ENCODE results near the gene OR6N1. TPM values are rescaled to one million over a fixed set of nuclear protein-coding genes. Genes with fewer than 3 reads are reported as not detected.

The OR6N1 gene
- total and polyA plus RNA-seq, 8 donors: not detected

- no peak for DNase-seq
- Histone ChIP-seq H3K36me3 (no peaks in the 10 kb centered on the region), H3K27ac (no peak overlapping the region), H3K4me3 (no peak overlapping the region), H3K4me1 (no peaks in the 10 kb centered on the region), H3K9me3 (no peaks in the 10 kb centered on the region), H3K27me3 (no peaks in the 10 kb centered on the region)
- 79 to 91% (median 86%) methylated on average over 4 to 9 of the region's 9 CpGs for WGBS, 5 donors
- intact Hi-C loops (cut with DNase I; ENCODE audit: low total_unique reads): no loop called here
- TF ChIP-seq POLR2AphosphoS5 (IDR thresholded peaks at IDR 0.05): no peak
- no peak for TF ChIP-seq EP300 (IDR thresholded peaks at IDR 0.05)
These were observed 19.8 kb downstream of the OR6N1 start for GRCh38 chr1:158752155-158752712.

- Histone ChIP-seq H3K4me1 (no peaks in the 10 kb centered on the region), H3K9me3 (no peaks in the 10 kb centered on the region), H3K36me3 (no peaks in the 10 kb centered on the region), H3K27me3 (no peaks in the 10 kb centered on the region), H3K4me3 (no peak overlapping the region), H3K27ac (no peak overlapping the region)
- intact Hi-C loops (cut with DNase I; ENCODE audit: low total_unique reads): no loop called here
- DNase-seq: no peak
- TF ChIP-seq POLR2AphosphoS5 (IDR thresholded peaks at IDR 0.05): no peak
- TF ChIP-seq CTCF (IDR thresholded peaks at IDR 0.05): no peak
- no peak for TF ChIP-seq POLR2A (IDR thresholded peaks at IDR 0.05)
- TF ChIP-seq EP300 (IDR thresholded peaks at IDR 0.05): no peak
These were observed 36.1 kb downstream of the OR6N1 start for GRCh38 chr1:158735848-158736247.

GRCh38 chr1:158732524-158732923, 39.5 kb downstream of the OR6N1 start:
- DNase-seq: no peak
- no peak overlapping the region for H3K4me3 ChIP-seq
- intact Hi-C loops (cut with DNase I; ENCODE audit: low total_unique reads): no loop called here
- H3K36me3 ChIP-seq: no peaks in the 10 kb centered on the region
- no peaks in the 10 kb centered on the region for H3K9me3 ChIP-seq
- no peaks in the 10 kb centered on the region for H3K27me3 ChIP-seq
- WGBS, 5 donors: 58 to 69% (median 61%) methylated on average over 2 of the region's 2 CpGs
- no peak overlapping the region for H3K27ac ChIP-seq
- TF ChIP-seq EP300 (IDR thresholded peaks at IDR 0.05) (no peak), POLR2AphosphoS5 (IDR thresholded peaks at IDR 0.05) (no peak), CTCF (IDR thresholded peaks at IDR 0.05) (no peak), POLR2A (IDR thresholded peaks at IDR 0.05) (no peak)
- H3K4me1 ChIP-seq: no peaks in the 10 kb centered on the region

GRCh38 chr1:158731707-158732106, 40.3 kb downstream of the OR6N1 start:
- H3K9me3 ChIP-seq: no peaks in the 10 kb centered on the region
- no peaks in the 10 kb centered on the region for H3K4me1 ChIP-seq
- WGBS, 5 donors: 71 to 86% (median 81%) methylated on average over 3 to 4 of the region's 4 CpGs
- DNase-seq: no peak
- H3K4me3 ChIP-seq: no peak overlapping the region
- no peaks in the 10 kb centered on the region for H3K27me3 ChIP-seq
- no peaks in the 10 kb centered on the region for H3K36me3 ChIP-seq
- no peak overlapping the region for H3K27ac ChIP-seq
- intact Hi-C loops (cut with DNase I; ENCODE audit: low total_unique reads): no loop called here
- TF ChIP-seq CTCF (IDR thresholded peaks at IDR 0.05) (no peak), POLR2AphosphoS5 (IDR thresholded peaks at IDR 0.05) (no peak), POLR2A (IDR thresholded peaks at IDR 0.05) (no peak), EP300 (IDR thresholded peaks at IDR 0.05) (no peak)

- no peaks in the 10 kb centered on the region for H3K4me1 ChIP-seq
- DNase-seq: no peak
- 46 to 64% (median 50%) methylated on average over 4 of the region's 4 CpGs for WGBS, 5 donors
- TF ChIP-seq POLR2A (IDR thresholded peaks at IDR 0.05): no peak
- no peak for TF ChIP-seq POLR2AphosphoS5 (IDR thresholded peaks at IDR 0.05)
- no peak for TF ChIP-seq EP300 (IDR thresholded peaks at IDR 0.05)
- TF ChIP-seq CTCF (IDR thresholded peaks at IDR 0.05): no peak
- H3K9me3 ChIP-seq: no peaks in the 10 kb centered on the region
- no peaks in the 10 kb centered on the region for H3K36me3 ChIP-seq
- intact Hi-C loops (cut with DNase I; ENCODE audit: low total_unique reads): no loop called here
- H3K27ac ChIP-seq: no peak overlapping the region
- no peaks in the 10 kb centered on the region for H3K27me3 ChIP-seq
- no peak overlapping the region for H3K4me3 ChIP-seq
These were observed 41.5 kb downstream of the OR6N1 start for GRCh38 chr1:158730453-158730852.
